MM.1S (cell line): ENCODE results near the gene BMP2K.

Experiments
- DNase-seq: peaks from one replicate; pipeline ENCODE4 v3.0.0-alpha.2; 2015
- H2AFZ ChIP-seq: fragments of 300-600 bp; sonication (generic); 2 replicates; pipeline ENCODE4 v1.6.0; 2016; ENCODE audit warnings: antibody characterized with exemption, low read length
- H3F3A ChIP-seq: fragments of 300-600 bp; sonication (generic); 2 replicates; pipeline ENCODE4 v1.6.1; 2016; ENCODE audit warnings: mild to moderate bottlenecking, antibody characterized with exemption, low read length, moderate library complexity, mixed read lengths; ENCODE audit not compliant: insufficient read depth
- H3K27ac ChIP-seq: fragments of 300-600 bp; sonication (generic); 2 replicates; pipeline ENCODE4 v1.5.1; 2016; ENCODE audit warnings: mild to moderate bottlenecking, low read length
- H3K27me3 ChIP-seq: fragments of 300-600 bp; sonication (generic); replicated peaks from 2 replicates; pipeline ENCODE4 v1.6.0; 2016; ENCODE audit warnings: low read length; ENCODE audit not compliant: insufficient read depth
- H3K36me3 ChIP-seq: fragments of 300-600 bp; sonication (generic); replicated peaks from 2 replicates; pipeline ENCODE4 v1.6.1; 2016; ENCODE audit warnings: mild to moderate bottlenecking, low read length, mixed read lengths; ENCODE audit not compliant: insufficient read depth
- H3K4me1 ChIP-seq: fragments of 300-600 bp; sonication (generic); 2 replicates; pipeline ENCODE4 v1.6.1; 2016; ENCODE audit warnings: low read length, mixed read lengths
- H3K4me2 ChIP-seq: fragments of 300-600 bp; sonication (generic); 2 replicates; pipeline ENCODE4 v1.6.0; 2016; ENCODE audit warnings: low read depth, low read length
- H3K4me3 ChIP-seq: fragments of 300-600 bp; sonication (generic); 2 replicates; pipeline ENCODE4 v1.5.1; 2016; ENCODE audit warnings: low read length, mixed read lengths
- H3K79me2 ChIP-seq: fragments of 300-600 bp; sonication (generic); 2 replicates; pipeline ENCODE4 v1.6.1; 2016; ENCODE audit warnings: mixed run types, low read length, mixed read lengths
- H3K9ac ChIP-seq: fragments of 300-600 bp; sonication (generic); 2 replicates; pipeline ENCODE4 v1.6.1; 2016; ENCODE audit warnings: low read length, mixed read lengths
- H3K9me2 ChIP-seq: fragments of 300-600 bp; sonication (generic); replicated peaks from 2 replicates; pipeline ENCODE4 v1.6.1; 2016; ENCODE audit warnings: mild to moderate bottlenecking, low read length, mixed read lengths; ENCODE audit not compliant: insufficient read depth
- H3K9me3 ChIP-seq: fragments of 300-600 bp; sonication (generic); replicated peaks from 2 replicates; pipeline ENCODE4 v1.6.1; 2016; ENCODE audit warnings: mild to moderate bottlenecking, low read length, mixed read lengths; ENCODE audit not compliant: insufficient read depth
- H4K20me1 ChIP-seq: fragments of 300-600 bp; sonication (generic); 2 replicates; pipeline ENCODE4 v1.6.1; 2016; ENCODE audit warnings: mild to moderate bottlenecking, low read length, moderate library complexity, mixed read lengths; ENCODE audit not compliant: insufficient read depth
- CTCF ChIP-seq: fragments of 300-600 bp; sonication (generic); IDR thresholded peaks from 2 replicates; pipeline ENCODE4 v1.5.1; 2016; ENCODE audit warnings: antibody characterized with exemption, low read length, mixed read lengths
- EZH2 ChIP-seq: fragments of 300-600 bp; sonication (generic); optimal IDR thresholded peaks from 2 replicates; pipeline ENCODE3; 2017; ENCODE audit warnings: low read depth, mild to moderate bottlenecking, antibody characterized with exemption, low read length, mixed read lengths
- EZH2phosphoT487 ChIP-seq: fragments of 300-600 bp; sonication (generic); IDR thresholded peaks from 2 replicates; pipeline ENCODE4 v1.6.1; 2018; ENCODE audit warnings: antibody characterized with exemption, low read length

BMP2K gene

DNA sequence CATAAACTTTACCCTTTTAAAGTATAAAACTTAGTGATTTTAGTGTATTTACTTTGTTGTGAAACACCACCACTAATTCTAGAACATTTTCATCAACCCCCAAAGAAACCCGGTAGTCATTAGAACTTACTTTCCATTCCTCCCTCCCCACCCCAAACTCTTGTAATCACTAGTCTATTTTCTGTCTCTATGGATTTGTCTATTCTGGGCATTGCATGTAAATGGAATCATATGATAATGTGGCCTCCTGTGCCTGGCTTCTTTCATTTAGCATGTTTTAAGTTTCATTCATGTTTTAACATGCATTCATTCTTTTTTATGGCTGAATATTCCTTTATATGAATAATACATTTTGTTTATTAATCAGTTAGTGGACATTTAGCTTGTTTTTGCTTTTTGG, 27.8 kb downstream of the BMP2K start:
- H2AFZ ChIP-seq = no peak overlapping the region
- 0 out of 2 replicates have a peak, but pooled peaks cover 3% of the 10 kb centered on the region for H3K9me3 ChIP-seq
- TF ChIP-seq CTCF (no peak), EZH2phosphoT487 (no peak), EZH2 (no peak)
- H3K27ac ChIP-seq = no peak overlapping the region
- H4K20me1 ChIP-seq = no peaks in the 10 kb centered on the region
- no peak overlapping the region for H3K9ac ChIP-seq
- H3K4me2 ChIP-seq = no peak overlapping the region
- no peaks in the 10 kb centered on the region; the same call in 1 of the 2 replicates for H3K36me3 ChIP-seq
- H3F3A ChIP-seq = no peaks in the 10 kb centered on the region
- peaks cover 3% of the 10 kb centered on the region; the same call in 1 of the 2 replicates for H3K4me1 ChIP-seq
- no peaks in the 10 kb centered on the region for H3K27me3 ChIP-seq
- peaks cover 14% of the 10 kb centered on the region for H3K79me2 ChIP-seq
- H3K4me3 ChIP-seq = no peak overlapping the region
- no peaks in the 10 kb centered on the region for H3K9me2 ChIP-seq
- no peak for DNase-seq

GRCh38 chr4:78806943-78807460, 30.9 kb downstream of the BMP2K start:
- H2AFZ ChIP-seq = no peak overlapping the region
- H3K4me2 ChIP-seq = no peak overlapping the region
- no peak overlapping the region for H3K27ac ChIP-seq
- H4K20me1 ChIP-seq = no peaks in the 10 kb centered on the region
- H3K4me3 ChIP-seq = no peak overlapping the region
- peaks cover 3% of the 10 kb centered on the region; the same call in 1 of the 2 replicates for H3K4me1 ChIP-seq
- H3K9me2 ChIP-seq = no peaks in the 10 kb centered on the region
- no peaks in the 10 kb centered on the region for H3F3A ChIP-seq
- no peak overlapping the region for H3K9ac ChIP-seq
- 0 out of 2 replicates have a peak, but pooled peaks cover 3% of the 10 kb centered on the region for H3K9me3 ChIP-seq
- H3K27me3 ChIP-seq = no peaks in the 10 kb centered on the region
- H3K36me3 ChIP-seq = no peaks in the 10 kb centered on the region; the same call in 1 of the 2 replicates
- no peak for TF ChIP-seq EZH2phosphoT487
- no peak for TF ChIP-seq EZH2
- TF ChIP-seq CTCF = no peak
- no peak for DNase-seq
- H3K79me2 ChIP-seq = peaks cover 10% of the 10 kb centered on the region

GRCh38 chr4:78809295-78809694, 33.1 kb downstream of the BMP2K start:
- no peaks in the 10 kb centered on the region; the same call in 1 of the 2 replicates for H3K36me3 ChIP-seq
- no peaks in the 10 kb centered on the region for H4K20me1 ChIP-seq
- peaks cover 10% of the 10 kb centered on the region for H3K79me2 ChIP-seq
- no peaks in the 10 kb centered on the region for H3K27me3 ChIP-seq
- DNase-seq = no peak
- no peak overlapping the region for H3K4me3 ChIP-seq
- H3K27ac ChIP-seq = no peak overlapping the region
- TF ChIP-seq EZH2 (no peak), CTCF (no peak), EZH2phosphoT487 (no peak)
- H3F3A ChIP-seq = no peaks in the 10 kb centered on the region
- no peak overlapping the region for H2AFZ ChIP-seq
- no peaks in the 10 kb centered on the region for H3K9me2 ChIP-seq
- no peak overlapping the region for H3K9ac ChIP-seq
- H3K4me2 ChIP-seq = no peak overlapping the region
- 0 out of 2 replicates have a peak, but pooled peaks cover 3% of the 10 kb centered on the region for H3K9me3 ChIP-seq
- peaks cover 3% of the 10 kb centered on the region; the same call in 1 of the 2 replicates for H3K4me1 ChIP-seq
